Stomach (tissue), 9 donors: ENCODE measurements around the gene TXNDC2. TPM values are rescaled to one million over a fixed set of nuclear protein-coding genes. Genes with fewer than 3 reads are reported as not detected.
A peak's percentile ranks its signal among the peaks of the same experiment; 100 is the strongest.

Source experiments
- DNase-seq, 2 donors: peaks; one replicate each; pipeline versions ENCODE4 v3.0.0 to v3.0.0-alpha.2; 2013 to 2019
- H3K27ac ChIP-seq, 5 donors: fragments of 200-600 bp in 4 of 5; sonication (generic) in 4 of 5; one replicate each; pipeline ENCODE4 v1.5.1; 2013 to 2019; ENCODE audit warnings: mild to moderate bottlenecking in 1 of 5, moderate library complexity in 1 of 5
- H3K27me3 ChIP-seq, 3 donors: fragments of 200-600 bp; sonication (generic); one replicate each; pipeline ENCODE4 v1.5.1; 2017 to 2019; ENCODE audit warnings: mixed run types in 1 of 3
- H3K36me3 ChIP-seq, 4 donors: fragments of 200-600 bp; sonication (generic); 1 replicate in 3 of 4; 2 replicates in 1 of 4; pipeline ENCODE4 v1.5.1; 2016 to 2019
- H3K4me1 ChIP-seq, 4 donors: fragments of 200-600 bp; sonication (generic); one replicate each; pipeline ENCODE4 v1.5.1; 2016 to 2019
- H3K4me3 ChIP-seq, 4 donors: fragments of 200-600 bp; sonication (generic) in 3 of 4; one replicate each; pipeline ENCODE4 v1.5.1; 2016 to 2019; ENCODE audit warnings: mild to moderate bottlenecking in 1 of 4
- H3K9me3 ChIP-seq, 4 donors: fragments of 200-600 bp; sonication (generic); one replicate each; pipeline ENCODE4 v1.5.1; 2016 to 2019
- EP300 ChIP-seq: sonication (generic); formaldehyde crosslinking; IDR thresholded peaks from one replicate; pipeline ENCODE4 v1.6.1; 2017; ENCODE audit warnings: antibody characterized with exemption
- POLR2A ChIP-seq, 4 donors: fragments of 450-650 bp; IDR thresholded peaks; one replicate each; pipeline ENCODE4 v1.6.1; 2016; ENCODE audit warnings: antibody characterized with exemption in 4 of 4, control low read depth in 2 of 4, mild to moderate bottlenecking in 1 of 4, moderate library complexity in 1 of 4
- POLR2AphosphoS5 ChIP-seq, 3 donors: sonication (generic); formaldehyde crosslinking; IDR thresholded peaks; one replicate each; pipeline ENCODE4 v1.6.1; 2016; ENCODE audit warnings: antibody characterized with exemption in 3 of 3
- WGBS, 5 donors: extraction: QIAGEN DNeasy Blood & Tissue Kit in 3 of 5; methylation state at CpG; one replicate each; pipeline versions ENCODE4 v1.1.5 to v1.1.7; 2013 to 2018; 5-methylcytosine and 5-hydroxymethylcytosine counted together
- intact Hi-C: fragments of 100-400 bp; cut with DNase I; formaldehyde crosslinking; loops from one replicate; pipeline ENCODE4 v1.15.1; 2023; ENCODE audit warnings: low total_unique reads
- polyA plus RNA-seq, 3 donors: library from polyadenylated mRNA; stranded (reverse); fragments of 200-250 nt; gene quantifications; one replicate each; pipeline ENCODE4 v1.2.3, GENCODE V29; 2013
- total RNA-seq, 5 donors: library from RNA; depleted of rRNA; stranded (reverse); fragments of >200 nt; gene quantifications; one replicate each; pipeline versions ENCODE4 v1.1.0 to v1.2.3, GENCODE V29; 2014 to 2016
- TF ChIP-seq, protein P1 (sequence below), 7 experiments: fragments of 450-650 bp in 4 of 7; fragments of 200-600 bp in 3 of 7; sonication (generic) in 3 of 7; IDR thresholded peaks; one replicate each; pipeline ENCODE4 v1.5.1; 2016 to 2019; ENCODE audit warnings: antibody characterized with exemption in 7 of 7, control low read depth in 2 of 7, mild to moderate bottlenecking in 1 of 7
- donor health status: healthy with polysubstance abuse.
- donor health status: Bipolar disorder and iron deficiency.
- donor health status: healthy.

TXNDC2 gene
- total and polyA plus RNA-seq, 8 donors = 0.18 TPM; not detected in 7

DNA sequence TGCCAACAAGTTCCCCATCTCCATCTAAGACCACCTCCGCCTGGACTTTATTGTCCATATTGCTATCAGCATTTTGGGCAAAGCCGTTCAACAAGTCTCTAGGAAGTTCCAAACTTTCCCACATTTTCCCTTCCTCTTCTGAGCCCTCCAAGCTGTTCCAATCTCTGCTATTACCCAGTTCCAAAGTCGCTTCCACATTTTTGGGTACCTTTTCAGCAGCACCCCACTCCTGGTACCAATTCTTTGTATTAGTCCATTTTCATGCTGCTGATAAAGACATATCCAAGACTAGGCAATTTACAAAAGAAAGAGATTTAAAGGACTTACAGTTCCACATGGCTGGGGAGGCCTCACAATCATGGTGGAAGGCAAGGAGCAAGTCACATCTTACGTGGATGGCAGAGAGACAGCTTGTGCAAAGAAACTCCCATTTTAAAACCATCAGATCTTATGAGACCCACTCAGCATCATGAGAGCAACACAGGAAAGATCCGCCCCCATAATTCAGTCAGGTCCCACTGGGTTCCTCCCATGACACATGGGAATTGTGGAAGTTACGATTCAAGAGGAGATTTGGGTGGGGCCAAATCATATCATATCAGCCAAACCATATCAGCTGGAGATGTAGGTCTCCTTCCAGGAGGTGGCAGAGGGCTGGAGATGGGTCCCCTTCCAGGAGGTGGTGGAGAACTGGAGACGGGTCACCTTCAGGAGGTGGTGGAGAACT, 19.8 kb upstream of the TXNDC2 start:
- intact Hi-C loops = no loop called here
- DNase-seq = no peak
- Histone ChIP-seq H3K36me3 (peaks cover 0 to 10% (median 4%) of the 10 kb centered on the region in 4 donors), H3K4me3 (no peak overlapping the region), H3K9me3 (peaks cover 4 to 16% (median 7%) of the 10 kb centered on the region in 4 donors), H3K4me1 (peaks cover 11 to 22% (median 17%) of the 10 kb centered on the region in 4 donors), H3K27me3 (no peaks in the 10 kb centered on the region), H3K27ac (no peak overlapping the region)
- 91 to 96% (median 95%) methylated on average over 7 of the region's 7 CpGs for WGBS, 5 donors
- TF ChIP-seq POLR2AphosphoS5 (IDR thresholded peaks at IDR 0.05) = no peak
- no peak for TF ChIP-seq POLR2A (IDR thresholded peaks at IDR 0.05)
- TF ChIP-seq EP300 = no peak
- TF ChIP-seq, protein P1, sequence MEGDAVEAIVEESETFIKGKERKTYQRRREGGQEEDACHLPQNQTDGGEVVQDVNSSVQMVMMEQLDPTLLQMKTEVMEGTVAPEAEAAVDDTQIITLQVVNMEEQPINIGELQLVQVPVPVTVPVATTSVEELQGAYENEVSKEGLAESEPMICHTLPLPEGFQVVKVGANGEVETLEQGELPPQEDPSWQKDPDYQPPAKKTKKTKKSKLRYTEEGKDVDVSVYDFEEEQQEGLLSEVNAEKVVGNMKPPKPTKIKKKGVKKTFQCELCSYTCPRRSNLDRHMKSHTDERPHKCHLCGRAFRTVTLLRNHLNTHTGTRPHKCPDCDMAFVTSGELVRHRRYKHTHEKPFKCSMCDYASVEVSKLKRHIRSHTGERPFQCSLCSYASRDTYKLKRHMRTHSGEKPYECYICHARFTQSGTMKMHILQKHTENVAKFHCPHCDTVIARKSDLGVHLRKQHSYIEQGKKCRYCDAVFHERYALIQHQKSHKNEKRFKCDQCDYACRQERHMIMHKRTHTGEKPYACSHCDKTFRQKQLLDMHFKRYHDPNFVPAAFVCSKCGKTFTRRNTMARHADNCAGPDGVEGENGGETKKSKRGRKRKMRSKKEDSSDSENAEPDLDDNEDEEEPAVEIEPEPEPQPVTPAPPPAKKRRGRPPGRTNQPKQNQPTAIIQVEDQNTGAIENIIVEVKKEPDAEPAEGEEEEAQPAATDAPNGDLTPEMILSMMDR (IDR thresholded peaks at IDR 0.05) = no peak

GRCh38 chr18:9866627-9867026, 19.1 kb upstream of the TXNDC2 start:
- peaks cover 11 to 22% (median 17%) of the 10 kb centered on the region in 4 donors for H3K4me1 ChIP-seq
- DNase-seq = no peak
- TF ChIP-seq POLR2AphosphoS5 (IDR thresholded peaks at IDR 0.05) = no peak
- TF ChIP-seq, protein P1 (IDR thresholded peaks at IDR 0.05) = no peak
- no peak for TF ChIP-seq POLR2A (IDR thresholded peaks at IDR 0.05)
- TF ChIP-seq EP300 = no peak
- no peaks in the 10 kb centered on the region for H3K27me3 ChIP-seq
- intact Hi-C loops = no loop called here
- H3K27ac ChIP-seq = no peak overlapping the region
- WGBS, 5 donors = 80 to 96% (median 89%) methylated on average over 3 of the region's 3 CpGs
- H3K9me3 ChIP-seq = peaks cover 4 to 16% (median 7%) of the 10 kb centered on the region in 4 donors
- peaks cover 0 to 4% (median 2%) of the 10 kb centered on the region in 4 donors for H3K36me3 ChIP-seq
- H3K4me3 ChIP-seq = no peak overlapping the region

GRCh38 chr18:9867071-9867594, 18.6 kb upstream of the TXNDC2 start:
- peaks cover 0 to 4% (median 0%) of the 10 kb centered on the region in 4 donors for H3K36me3 ChIP-seq
- H3K27ac ChIP-seq = no peak overlapping the region
- no peak overlapping the region for H3K4me3 ChIP-seq
- no peaks in the 10 kb centered on the region for H3K27me3 ChIP-seq
- TF ChIP-seq EP300 (no peak), POLR2A (IDR thresholded peaks at IDR 0.05) (no peak), POLR2AphosphoS5 (IDR thresholded peaks at IDR 0.05) (no peak)
- TF ChIP-seq, protein P1 (IDR thresholded peaks at IDR 0.05) = no peak
- H3K4me1 ChIP-seq = peaks cover 11 to 22% (median 17%) of the 10 kb centered on the region in 4 donors
- 82 to 91% (median 86%) methylated on average over 4 of the region's 4 CpGs for WGBS, 5 donors
- intact Hi-C loops = no loop called here
- H3K9me3 ChIP-seq = peaks cover 4 to 16% (median 7%) of the 10 kb centered on the region in 4 donors
- DNase-seq = no peak

GRCh38 chr18:9868857-9869714, 16.7 kb upstream of the TXNDC2 start:
- TF ChIP-seq EP300 (no peak), POLR2A (IDR thresholded peaks at IDR 0.05) (no peak), POLR2AphosphoS5 (IDR thresholded peaks at IDR 0.05) (no peak)
- TF ChIP-seq, protein P1 (IDR thresholded peaks at IDR 0.05) = no peak
- Histone ChIP-seq H3K36me3 (no peaks in the 10 kb centered on the region), H3K4me3 (no peak overlapping the region), H3K27me3 (no peaks in the 10 kb centered on the region), H3K27ac (peak overlapping the region in 2 of 5 donors; percentile 7 to 34), H3K9me3 (peaks cover 4 to 16% (median 7%) of the 10 kb centered on the region in 4 donors), H3K4me1 (peaks cover 11 to 22% (median 17%) of the 10 kb centered on the region in 4 donors)
- intact Hi-C loops = no loop called here
- 58 to 74% (median 62%) methylated on average over 6 of the region's 6 CpGs for WGBS, 5 donors
- DNase-seq = no peak
